ENCODE data around the gene ADRA2A. TPM values are rescaled to one million over a fixed set of nuclear protein-coding genes. Genes with fewer than 3 reads are reported as not detected.

The ADRA2A gene
- total and polyA plus RNA-seq, 7 experiments from 2014 or later = 0.22 TPM; not detected in 6

GRCh38 chr10:111101796-111102195, 25.0 kb downstream of the ADRA2A start:
- Mint-ChIP-seq H3K4me3 (no peak overlapping the region), H3K27ac (no peak overlapping the region), H3K36me3 (no peaks in the 10 kb centered on the region), H3K9me3 (no peaks in the 10 kb centered on the region), H3K4me1 (no peaks in the 10 kb centered on the region), H3K27me3 (peaks cover 4 to 25% (median 8%) of the 10 kb centered on the region in 5 donors)
- Histone ChIP-seq H3K36me3 (ENCODE audit: control insufficient read depth in 2 of 3, insufficient read depth in 3 of 3, low read length in 3 of 3) (no peaks in the 10 kb centered on the region), H3K4me3 (ENCODE audit: low read length) (no peak overlapping the region), H3K4me1 (ENCODE audit: control insufficient read depth in 2 of 2, insufficient read depth in 2 of 2, low read length in 2 of 2) (no peaks in the 10 kb centered on the region), H3K9me3 (ENCODE audit: control insufficient read depth in 2 of 3, low read length in 3 of 3) (no peaks in the 10 kb centered on the region), H3K27me3 (ENCODE audit: control insufficient read depth in 2 of 2, insufficient read depth in 2 of 2, low read length in 2 of 2) (no peaks in the 10 kb centered on the region), H3K27ac (ENCODE audit: low read depth, low read length) (no peak overlapping the region)
- ATAC-seq = no peak
- no peak for DNase-seq
- POLR2A ChIA-PET = no interaction called here
- intact Hi-C loops (cut with micrococcal nuclease) = no loop called here
- CTCF ChIA-PET = no interaction called here

- Histone ChIP-seq H3K4me3 (ENCODE audit: low read length) (no peak overlapping the region), H3K27me3 (ENCODE audit: control insufficient read depth in 2 of 2, insufficient read depth in 2 of 2, low read length in 2 of 2) (no peaks in the 10 kb centered on the region), H3K27ac (ENCODE audit: low read depth, low read length) (no peak overlapping the region), H3K9me3 (ENCODE audit: control insufficient read depth in 2 of 3, low read length in 3 of 3) (no peaks in the 10 kb centered on the region), H3K36me3 (ENCODE audit: control insufficient read depth in 2 of 3, insufficient read depth in 3 of 3, low read length in 3 of 3) (no peaks in the 10 kb centered on the region), H3K4me1 (ENCODE audit: control insufficient read depth in 2 of 2, insufficient read depth in 2 of 2, low read length in 2 of 2) (no peaks in the 10 kb centered on the region)
- H3K27me3 Mint-ChIP-seq = peaks cover 4 to 25% (median 8%) of the 10 kb centered on the region in 5 donors
- no peaks in the 10 kb centered on the region for H3K36me3 Mint-ChIP-seq
- POLR2A ChIA-PET = no interaction called here
- H3K27ac Mint-ChIP-seq = no peak overlapping the region
- H3K4me1 Mint-ChIP-seq = no peaks in the 10 kb centered on the region
- CTCF ChIA-PET = no interaction called here
- DNase-seq (no peak), ATAC-seq (no peak)
- no peak overlapping the region for H3K4me3 Mint-ChIP-seq
- intact Hi-C loops (cut with micrococcal nuclease) = no loop called here
- H3K9me3 Mint-ChIP-seq = no peaks in the 10 kb centered on the region
Observed at GRCh38 chr10:111102359-111102837, 25.6 kb downstream of the ADRA2A start.

- intact Hi-C loops (cut with micrococcal nuclease) = no loop called here
- Mint-ChIP-seq H3K27ac (no peak overlapping the region), H3K9me3 (no peaks in the 10 kb centered on the region), H3K27me3 (peaks cover 4 to 25% (median 8%) of the 10 kb centered on the region in 5 donors), H3K4me1 (no peaks in the 10 kb centered on the region), H3K36me3 (no peaks in the 10 kb centered on the region), H3K4me3 (no peak overlapping the region)
- no peak overlapping the region for H3K4me3 ChIP-seq (ENCODE audit: low read length)
- no peaks in the 10 kb centered on the region for H3K27me3 ChIP-seq (ENCODE audit: control insufficient read depth in 2 of 2, insufficient read depth in 2 of 2, low read length in 2 of 2)
- DNase-seq = no peak
- no peak overlapping the region for H3K27ac ChIP-seq (ENCODE audit: low read depth, low read length)
- H3K36me3 ChIP-seq (ENCODE audit: control insufficient read depth in 2 of 3, insufficient read depth in 3 of 3, low read length in 3 of 3) = no peaks in the 10 kb centered on the region
- H3K4me1 ChIP-seq (ENCODE audit: control insufficient read depth in 2 of 2, insufficient read depth in 2 of 2, low read length in 2 of 2) = no peaks in the 10 kb centered on the region
- no peaks in the 10 kb centered on the region for H3K9me3 ChIP-seq (ENCODE audit: control insufficient read depth in 2 of 3, low read length in 3 of 3)
- CTCF ChIA-PET = no interaction called here
- no peak for ATAC-seq
- POLR2A ChIA-PET = no interaction called here
Observed at GRCh38 chr10:111103196-111103840, 26.5 kb downstream of the ADRA2A start.

- H3K36me3 Mint-ChIP-seq = no peaks in the 10 kb centered on the region
- H3K27me3 ChIP-seq (ENCODE audit: control insufficient read depth in 2 of 2, insufficient read depth in 2 of 2, low read length in 2 of 2) = no peaks in the 10 kb centered on the region
- no peaks in the 10 kb centered on the region for H3K4me1 Mint-ChIP-seq
- H3K27ac Mint-ChIP-seq = no peak overlapping the region
- H3K4me3 Mint-ChIP-seq = no peak overlapping the region
- H3K27me3 Mint-ChIP-seq = peaks cover 4 to 14% (median 10%) of the 10 kb centered on the region in 5 donors
- no peaks in the 10 kb centered on the region for H3K9me3 ChIP-seq (ENCODE audit: control insufficient read depth in 2 of 3, low read length in 3 of 3)
- ChIA-PET CTCF (no interaction called here), POLR2A (no interaction called here)
- ATAC-seq (no peak), DNase-seq (no peak)
- no peaks in the 10 kb centered on the region for H3K4me1 ChIP-seq (ENCODE audit: control insufficient read depth in 2 of 2, insufficient read depth in 2 of 2, low read length in 2 of 2)
- intact Hi-C loops (cut with micrococcal nuclease) = no loop called here
- H3K9me3 Mint-ChIP-seq = no peaks in the 10 kb centered on the region
- no peak overlapping the region for H3K4me3 ChIP-seq (ENCODE audit: low read length)
- no peaks in the 10 kb centered on the region for H3K36me3 ChIP-seq (ENCODE audit: control insufficient read depth in 2 of 3, insufficient read depth in 3 of 3, low read length in 3 of 3)
- H3K27ac ChIP-seq (ENCODE audit: low read depth, low read length) = no peak overlapping the region
Observed at GRCh38 chr10:111104811-111105210, 28.0 kb downstream of the ADRA2A start.

GRCh38 chr10:111106081-111106480, 29.3 kb downstream of the ADRA2A start:
- intact Hi-C loops (cut with micrococcal nuclease) = no loop called here
- H3K4me1 Mint-ChIP-seq = no peaks in the 10 kb centered on the region
- H3K4me3 ChIP-seq (ENCODE audit: low read length) = no peak overlapping the region
- DNase-seq (no peak), ATAC-seq (no peak)
- no peaks in the 10 kb centered on the region for H3K9me3 ChIP-seq (ENCODE audit: control insufficient read depth in 2 of 3, low read length in 3 of 3)
- H3K27ac ChIP-seq (ENCODE audit: low read depth, low read length) = no peak overlapping the region
- H3K4me3 Mint-ChIP-seq = no peak overlapping the region
- H3K9me3 Mint-ChIP-seq = no peaks in the 10 kb centered on the region
- no peaks in the 10 kb centered on the region for H3K4me1 ChIP-seq (ENCODE audit: control insufficient read depth in 2 of 2, insufficient read depth in 2 of 2, low read length in 2 of 2)
- H3K36me3 Mint-ChIP-seq = no peaks in the 10 kb centered on the region
- H3K27me3 Mint-ChIP-seq = peaks cover 0 to 19% (median 7%) of the 10 kb centered on the region in 5 donors
- H3K27ac Mint-ChIP-seq = no peak overlapping the region
- CTCF ChIA-PET = no interaction called here
- no peaks in the 10 kb centered on the region for H3K27me3 ChIP-seq (ENCODE audit: control insufficient read depth in 2 of 2, insufficient read depth in 2 of 2, low read length in 2 of 2)
- POLR2A ChIA-PET = no interaction called here
- no peaks in the 10 kb centered on the region for H3K36me3 ChIP-seq (ENCODE audit: control insufficient read depth in 2 of 3, insufficient read depth in 3 of 3, low read length in 3 of 3)

- H3K36me3 Mint-ChIP-seq = no peaks in the 10 kb centered on the region
- Histone ChIP-seq H3K27ac (ENCODE audit: low read depth, low read length) (no peak overlapping the region), H3K27me3 (ENCODE audit: control insufficient read depth in 2 of 2, insufficient read depth in 2 of 2, low read length in 2 of 2) (no peaks in the 10 kb centered on the region), H3K4me1 (ENCODE audit: control insufficient read depth in 2 of 2, insufficient read depth in 2 of 2, low read length in 2 of 2) (no peaks in the 10 kb centered on the region), H3K4me3 (ENCODE audit: low read length) (no peak overlapping the region), H3K36me3 (ENCODE audit: control insufficient read depth in 2 of 3, insufficient read depth in 3 of 3, low read length in 3 of 3) (no peaks in the 10 kb centered on the region), H3K9me3 (ENCODE audit: control insufficient read depth in 2 of 3, low read length in 3 of 3) (no peaks in the 10 kb centered on the region)
- peaks cover 0 to 15% (median 5%) of the 10 kb centered on the region in 5 donors for H3K27me3 Mint-ChIP-seq
- ATAC-seq (no peak), DNase-seq (no peak)
- no peaks in the 10 kb centered on the region for H3K4me1 Mint-ChIP-seq
- CTCF ChIA-PET = no interaction called here
- no peaks in the 10 kb centered on the region for H3K9me3 Mint-ChIP-seq
- no peak overlapping the region for H3K27ac Mint-ChIP-seq
- intact Hi-C loops (cut with micrococcal nuclease) = no loop called here
- POLR2A ChIA-PET = no interaction called here
- no peak overlapping the region for H3K4me3 Mint-ChIP-seq
Observed at GRCh38 chr10:111107023-111107422, 30.2 kb downstream of the ADRA2A start.

GRCh38 chr10:111107846-111108245, 31.0 kb downstream of the ADRA2A start:
- Histone ChIP-seq H3K9me3 (ENCODE audit: control insufficient read depth in 2 of 3, low read length in 3 of 3) (no peaks in the 10 kb centered on the region), H3K4me3 (ENCODE audit: low read length) (no peak overlapping the region), H3K27me3 (ENCODE audit: control insufficient read depth in 2 of 2, insufficient read depth in 2 of 2, low read length in 2 of 2) (no peaks in the 10 kb centered on the region), H3K4me1 (ENCODE audit: control insufficient read depth in 2 of 2, insufficient read depth in 2 of 2, low read length in 2 of 2) (no peaks in the 10 kb centered on the region), H3K36me3 (ENCODE audit: control insufficient read depth in 2 of 3, insufficient read depth in 3 of 3, low read length in 3 of 3) (no peaks in the 10 kb centered on the region), H3K27ac (ENCODE audit: low read depth, low read length) (no peak overlapping the region)
- Mint-ChIP-seq H3K9me3 (no peaks in the 10 kb centered on the region), H3K27ac (no peak overlapping the region), H3K27me3 (peaks cover 0 to 13% (median 5%) of the 10 kb centered on the region in 5 donors), H3K4me3 (no peak overlapping the region), H3K4me1 (peaks cover 0 to 6% (median 0%) of the 10 kb centered on the region in 7 donors), H3K36me3 (no peaks in the 10 kb centered on the region)
- no peak for ATAC-seq
- CTCF ChIA-PET = no interaction called here
- no peak for DNase-seq
- intact Hi-C loops (cut with micrococcal nuclease) = no loop called here
- POLR2A ChIA-PET = no interaction called here
